ENCODE data around the gene CSTF1. TPM values are rescaled to one million over a fixed set of nuclear protein-coding genes. Genes with fewer than 3 reads are reported as not detected.
A peak's percentile ranks its signal among the peaks of the same experiment; 100 is the strongest.

The CSTF1 gene
- total and polyA plus RNA-seq, 2 of the 4 experiments (the other 2 are of a cell fraction) = 48.8 to 105 TPM

DNA sequence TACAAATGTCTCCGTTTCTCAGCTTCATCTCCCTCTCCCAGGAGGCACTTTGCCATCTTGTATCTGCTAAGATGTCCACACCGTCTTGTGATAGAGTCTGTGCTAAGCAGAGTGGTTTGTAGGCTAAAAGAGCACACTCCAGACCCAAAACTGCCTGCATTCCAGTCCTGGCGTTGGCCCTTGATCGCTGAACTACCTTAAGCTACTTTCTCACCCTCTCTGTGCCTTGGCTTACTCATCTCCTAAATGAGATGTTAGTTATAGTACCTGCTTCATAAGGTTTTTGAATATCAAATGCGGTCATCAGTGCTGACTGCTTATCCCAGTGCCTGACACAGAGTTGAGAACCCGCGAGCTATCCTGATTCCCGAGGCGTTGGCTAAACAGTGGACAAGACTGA lies 33.6 kb downstream of the CSTF1 start:
- intact Hi-C loops (cut with micrococcal nuclease) = no loop called here

More for the DNA sequence above, 33.6 kb downstream of the CSTF1 start:
- Histone ChIP-seq H3K27ac (ENCODE audit: insufficient read depth, low read length) (peak overlapping the region; percentile 28; the same call in 1 of the 2 replicates), H4K5ac (ENCODE audit: low read depth, low read length) (peak overlapping the region; percentile 65), H2AK9ac (replicated peaks; ENCODE audit: low read depth, low read length, poor library complexity) (no peak overlapping the region), H3K9me3 (ENCODE audit: control insufficient read depth, insufficient read depth, low read length) (no peaks in the 10 kb centered on the region), H2BK5ac (ENCODE audit: low read depth, low read length, poor library complexity, severe bottlenecking) (peak overlapping the region; percentile 18), H3K79me1 (ENCODE audit: low read depth in 1 of 2, low read length in 2 of 2) (peaks cover 29 to 74% of the 10 kb centered on the region in 2 experiments), H3K27me3 (ENCODE audit: control insufficient read depth, insufficient read depth, low read length) (no peaks in the 10 kb centered on the region), H3K18ac (ENCODE audit: low read depth, low read length) (peak overlapping the region; percentile 45), H2BK20ac (ENCODE audit: low read depth, low read length) (peak overlapping the region; percentile 28), H3K4me2 (ENCODE audit: low read depth, low read length) (no peak overlapping the region), H3K14ac (replicated peaks; ENCODE audit: low read depth, low read length) (no peak overlapping the region), H3K23ac (ENCODE audit: low read depth, low read length) (no peak overlapping the region), H2AK5ac (ENCODE audit: low read depth, low read length) (peak overlapping the region; percentile 88), H4K20me1 (ENCODE audit: insufficient read depth, low read length) (no peaks in the 10 kb centered on the region), H4K91ac (ENCODE audit: insufficient read depth, low read depth, low read length) (peak overlapping the region; percentile 48; the same call in 1 of the 2 replicates), H3K4me1 (ENCODE audit: control insufficient read depth, insufficient read depth, low read length) (peaks cover 50% of the 10 kb centered on the region), H2AFZ (replicated peaks; ENCODE audit: low read length, poor library complexity) (no peak overlapping the region), H3K56ac (ENCODE audit: extremely low read depth, insufficient read depth, low read length) (no peak overlapping the region), H3K4me3 (ENCODE audit: insufficient read depth, low read depth, low read length) (no peak overlapping the region), H4K8ac (ENCODE audit: low read depth in 2 of 2, low read length in 2 of 2) (peak overlapping the region in 1 of 2 experiments; percentile 46; a peak in 3 of 4 replicates), H3K4ac (ENCODE audit: low read depth, low read length) (peak overlapping the region; percentile 44; the same call in 1 of the 2 replicates), H2BK15ac (ENCODE audit: low read depth, low read length) (peak overlapping the region; percentile 86; the same call in 2 of the 3 replicates), H2BK120ac (ENCODE audit: low read depth, low read length) (peak overlapping the region; percentile 56), H3K9ac (ENCODE audit: low read depth, low read length) (no peak overlapping the region), H3K36me3 (ENCODE audit: control insufficient read depth, insufficient read depth, low read length) (peaks cover 8% of the 10 kb centered on the region), H3K9me1 (ENCODE audit: insufficient read depth, low read length) (peaks cover 30% of the 10 kb centered on the region)
- ATAC-seq (ENCODE audit: low read depth) (no peak), DNase-seq (no peak)
- dilution Hi-C loops (cut with HindIII; ENCODE audit: low sequenced_read_pairs, unreplicated experiment) (no loop called here), in situ Hi-C loops (cut with MboI; ENCODE audit: low sequenced_read_pairs) (no loop called here)
- ChIA-PET POLR2A (ENCODE audit: unreplicated experiment) (interaction anchor here (1.0 kb wide), 1 partner anchor 34 kb away, joined by 3 read pairs; the partner anchor contains the start of genes AURKA and CSTF1), CTCF (no interaction called here)
- WGBS, 2 experiments (ENCODE audit: extremely low coverage in 2 of 2, insufficient read length in 1 of 2) = 94% methylated on average over 3 of the region's 9 CpGs; no CpG with 5 or more reads in 1 of the 2 experiments
- BruUV-seq (replicated peaks) = no TSS peak
- TF ChIP-seq CHD1 (IDR thresholded peaks at IDR 0.05; ENCODE audit: low read depth, low read length) (no peak), BHLHE40 (IDR thresholded peaks at IDR 0.05; ENCODE audit: low read depth, low read length) (no peak), FOS (IDR thresholded peaks at IDR 0.05; ENCODE audit: low read depth, low read length) (no peak), MAZ (IDR thresholded peaks at IDR 0.05; ENCODE audit: borderline replicate concordance, low read depth, low read length) (no peak), POLR2A (IDR thresholded peaks at IDR 0.05; ENCODE audit: low read depth, low read length) (no peak), NFE2L2 (IDR thresholded peaks at IDR 0.05; ENCODE audit: low read depth, low read length) (no peak), MXI1 (IDR thresholded peaks at IDR 0.05; ENCODE audit: borderline replicate concordance, low read depth, low read length) (no peak), SMC3 (IDR thresholded peaks at IDR 0.05; ENCODE audit: low read depth, low read length) (no peak), MAFK (IDR thresholded peaks at IDR 0.05; ENCODE audit: low read depth, low read length) (no peak), RFX5 (IDR thresholded peaks at IDR 0.05; ENCODE audit: low read depth, low read length) (no peak), RCOR1 (IDR thresholded peaks at IDR 0.05; ENCODE audit: insufficient replicate concordance, low read length) (no peak), RAD21 (IDR thresholded peaks at IDR 0.05; ENCODE audit: low read length) (no peak), CEBPB (IDR thresholded peaks at IDR 0.05; ENCODE audit: low read depth, low read length) (no peak)
- TF ChIP-seq, protein P1, sequence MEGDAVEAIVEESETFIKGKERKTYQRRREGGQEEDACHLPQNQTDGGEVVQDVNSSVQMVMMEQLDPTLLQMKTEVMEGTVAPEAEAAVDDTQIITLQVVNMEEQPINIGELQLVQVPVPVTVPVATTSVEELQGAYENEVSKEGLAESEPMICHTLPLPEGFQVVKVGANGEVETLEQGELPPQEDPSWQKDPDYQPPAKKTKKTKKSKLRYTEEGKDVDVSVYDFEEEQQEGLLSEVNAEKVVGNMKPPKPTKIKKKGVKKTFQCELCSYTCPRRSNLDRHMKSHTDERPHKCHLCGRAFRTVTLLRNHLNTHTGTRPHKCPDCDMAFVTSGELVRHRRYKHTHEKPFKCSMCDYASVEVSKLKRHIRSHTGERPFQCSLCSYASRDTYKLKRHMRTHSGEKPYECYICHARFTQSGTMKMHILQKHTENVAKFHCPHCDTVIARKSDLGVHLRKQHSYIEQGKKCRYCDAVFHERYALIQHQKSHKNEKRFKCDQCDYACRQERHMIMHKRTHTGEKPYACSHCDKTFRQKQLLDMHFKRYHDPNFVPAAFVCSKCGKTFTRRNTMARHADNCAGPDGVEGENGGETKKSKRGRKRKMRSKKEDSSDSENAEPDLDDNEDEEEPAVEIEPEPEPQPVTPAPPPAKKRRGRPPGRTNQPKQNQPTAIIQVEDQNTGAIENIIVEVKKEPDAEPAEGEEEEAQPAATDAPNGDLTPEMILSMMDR (conservative IDR thresholded peaks at IDR 0.05; ENCODE audit: low read depth, low read length) = no peak
- TF ChIP-seq, protein P2, sequence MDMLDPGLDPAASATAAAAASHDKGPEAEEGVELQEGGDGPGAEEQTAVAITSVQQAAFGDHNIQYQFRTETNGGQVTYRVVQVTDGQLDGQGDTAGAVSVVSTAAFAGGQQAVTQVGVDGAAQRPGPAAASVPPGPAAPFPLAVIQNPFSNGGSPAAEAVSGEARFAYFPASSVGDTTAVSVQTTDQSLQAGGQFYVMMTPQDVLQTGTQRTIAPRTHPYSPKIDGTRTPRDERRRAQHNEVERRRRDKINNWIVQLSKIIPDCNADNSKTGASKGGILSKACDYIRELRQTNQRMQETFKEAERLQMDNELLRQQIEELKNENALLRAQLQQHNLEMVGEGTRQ (IDR thresholded peaks at IDR 0.05; ENCODE audit: low read depth, low read length) = no peak
- TF ChIP-seq, protein P3, sequence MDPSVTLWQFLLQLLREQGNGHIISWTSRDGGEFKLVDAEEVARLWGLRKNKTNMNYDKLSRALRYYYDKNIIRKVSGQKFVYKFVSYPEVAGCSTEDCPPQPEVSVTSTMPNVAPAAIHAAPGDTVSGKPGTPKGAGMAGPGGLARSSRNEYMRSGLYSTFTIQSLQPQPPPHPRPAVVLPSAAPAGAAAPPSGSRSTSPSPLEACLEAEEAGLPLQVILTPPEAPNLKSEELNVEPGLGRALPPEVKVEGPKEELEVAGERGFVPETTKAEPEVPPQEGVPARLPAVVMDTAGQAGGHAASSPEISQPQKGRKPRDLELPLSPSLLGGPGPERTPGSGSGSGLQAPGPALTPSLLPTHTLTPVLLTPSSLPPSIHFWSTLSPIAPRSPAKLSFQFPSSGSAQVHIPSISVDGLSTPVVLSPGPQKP (IDR thresholded peaks at IDR 0.05; ENCODE audit: borderline replicate concordance, low read depth, low read length) = no peak
